ENCODE results near the gene PPHLN1. TPM values are rescaled to one million over a fixed set of nuclear protein-coding genes. Genes with fewer than 3 reads are reported as not detected.

PPHLN1 gene

GRCh38 chr12:42484996-42485395 is 159.0 kb downstream of the PPHLN1 start:
- DNase-seq, result no peak
- no peak overlapping the region for H4K5ac ChIP-seq (ENCODE audit: low read length)
- H4K8ac ChIP-seq (ENCODE audit: low read depth, low read length), result no peak overlapping the region
- H2BK120ac ChIP-seq (ENCODE audit: low read depth, low read length), result no peak overlapping the region
- H3K36me3 ChIP-seq (ENCODE audit: control insufficient read depth, insufficient read depth, low read length), result no peaks in the 10 kb centered on the region
- H3K4me2 ChIP-seq (ENCODE audit: low read length), result no peak overlapping the region
- peaks cover 5% of the 10 kb centered on the region for H3K79me1 ChIP-seq (ENCODE audit: low read length)
- H3K4me3 ChIP-seq (ENCODE audit: low read length), result no peak overlapping the region
- H3K56ac ChIP-seq (ENCODE audit: low read length), result no peak overlapping the region
- H3K9ac ChIP-seq (ENCODE audit: low read length), result no peak overlapping the region
- H2BK15ac ChIP-seq (replicated peaks; ENCODE audit: low read depth), result no peak overlapping the region
- H3K23ac ChIP-seq (ENCODE audit: low read length), result no peak overlapping the region
- peaks cover 23% of the 10 kb centered on the region for H3K4me1 ChIP-seq (ENCODE audit: control insufficient read depth, low read depth, low read length)
- H3K18ac ChIP-seq (ENCODE audit: low read length), result no peak overlapping the region
- no peak overlapping the region for H3K4ac ChIP-seq (ENCODE audit: low read depth, low read length)
- peaks cover 5% of the 10 kb centered on the region for H3K79me2 ChIP-seq (ENCODE audit: control insufficient read depth, insufficient read depth, low read length)
- no CpG with 5 or more reads among the region's 3 CpGs for WGBS (ENCODE audit: extremely low coverage, insufficient coverage, low lambda C conversion rate)
- no peak overlapping the region for H2BK5ac ChIP-seq (ENCODE audit: low read length)
- H2AK5ac ChIP-seq (ENCODE audit: low read length), result no peak overlapping the region
- H3K27me3 ChIP-seq (ENCODE audit: insufficient read depth, low read length, poor library complexity), result peaks cover 11% of the 10 kb centered on the region
- no peak overlapping the region for H3K27ac ChIP-seq (ENCODE audit: low read depth, low read length)

GRCh38 chr12:42485823-42486222 is 159.9 kb downstream of the PPHLN1 start:
- Histone ChIP-seq H3K9ac (ENCODE audit: low read length) (no peak overlapping the region), H3K4ac (ENCODE audit: low read depth, low read length) (no peak overlapping the region), H3K56ac (ENCODE audit: low read length) (no peak overlapping the region), H2AK5ac (ENCODE audit: low read length) (no peak overlapping the region), H3K4me1 (ENCODE audit: control insufficient read depth, low read depth, low read length) (peaks cover 23% of the 10 kb centered on the region), H4K5ac (ENCODE audit: low read length) (no peak overlapping the region), H2BK5ac (ENCODE audit: low read length) (no peak overlapping the region), H3K79me1 (ENCODE audit: low read length) (peaks cover 5% of the 10 kb centered on the region), H3K23ac (ENCODE audit: low read length) (no peak overlapping the region), H3K27me3 (ENCODE audit: insufficient read depth, low read length, poor library complexity) (peaks cover 11% of the 10 kb centered on the region), H3K18ac (ENCODE audit: low read length) (no peak overlapping the region), H2BK15ac (replicated peaks; ENCODE audit: low read depth) (no peak overlapping the region), H3K27ac (ENCODE audit: low read depth, low read length) (no peak overlapping the region), H3K4me2 (ENCODE audit: low read length) (no peak overlapping the region), H3K4me3 (ENCODE audit: low read length) (no peak overlapping the region), H3K36me3 (ENCODE audit: control insufficient read depth, insufficient read depth, low read length) (no peaks in the 10 kb centered on the region), H2BK120ac (ENCODE audit: low read depth, low read length) (no peak overlapping the region), H3K79me2 (ENCODE audit: control insufficient read depth, insufficient read depth, low read length) (peaks cover 4% of the 10 kb centered on the region), H4K8ac (ENCODE audit: low read depth, low read length) (no peak overlapping the region)
- no CpG with 5 or more reads among the region's 3 CpGs for WGBS (ENCODE audit: extremely low coverage, insufficient coverage, low lambda C conversion rate)
- peak; percentile 40 for DNase-seq

GRCh38 chr12:42486407-42486806 is 160.4 kb downstream of the PPHLN1 start:
- Histone ChIP-seq H3K4me1 (ENCODE audit: control insufficient read depth, low read depth, low read length) (peaks cover 21% of the 10 kb centered on the region), H3K27me3 (ENCODE audit: insufficient read depth, low read length, poor library complexity) (peaks cover 11% of the 10 kb centered on the region), H2BK15ac (replicated peaks; ENCODE audit: low read depth) (no peak overlapping the region), H3K4ac (ENCODE audit: low read depth, low read length) (no peak overlapping the region), H3K18ac (ENCODE audit: low read length) (no peak overlapping the region), H3K9ac (ENCODE audit: low read length) (no peak overlapping the region), H3K23ac (ENCODE audit: low read length) (no peak overlapping the region), H4K5ac (ENCODE audit: low read length) (no peak overlapping the region), H3K27ac (ENCODE audit: low read depth, low read length) (no peak overlapping the region), H3K79me2 (ENCODE audit: control insufficient read depth, insufficient read depth, low read length) (peaks cover 4% of the 10 kb centered on the region), H3K4me3 (ENCODE audit: low read length) (no peak overlapping the region), H3K56ac (ENCODE audit: low read length) (no peak overlapping the region), H2BK5ac (ENCODE audit: low read length) (no peak overlapping the region), H3K4me2 (ENCODE audit: low read length) (no peak overlapping the region), H2BK120ac (ENCODE audit: low read depth, low read length) (no peak overlapping the region), H3K79me1 (ENCODE audit: low read length) (peaks cover 5% of the 10 kb centered on the region), H2AK5ac (ENCODE audit: low read length) (no peak overlapping the region), H4K8ac (ENCODE audit: low read depth, low read length) (no peak overlapping the region), H3K36me3 (ENCODE audit: control insufficient read depth, insufficient read depth, low read length) (no peaks in the 10 kb centered on the region)
- DNase-seq, result no peak
- WGBS (ENCODE audit: extremely low coverage, insufficient coverage, low lambda C conversion rate), result no CpG with 5 or more reads among the region's 2 CpGs

GRCh38 chr12:42490261-42490842 is 164.4 kb downstream of the PPHLN1 start:
- H3K4me1 ChIP-seq (ENCODE audit: control insufficient read depth, low read depth, low read length), result peaks cover 15% of the 10 kb centered on the region
- DNase-seq, result no peak
- H3K9ac ChIP-seq (ENCODE audit: low read length), result no peak overlapping the region
- no peaks in the 10 kb centered on the region for H3K79me1 ChIP-seq (ENCODE audit: low read length)
- no peak overlapping the region for H3K4ac ChIP-seq (ENCODE audit: low read depth, low read length)
- no peak overlapping the region for H3K27ac ChIP-seq (ENCODE audit: low read depth, low read length)
- H3K4me2 ChIP-seq (ENCODE audit: low read length), result no peak overlapping the region
- H3K4me3 ChIP-seq (ENCODE audit: low read length), result no peak overlapping the region
- H4K5ac ChIP-seq (ENCODE audit: low read length), result no peak overlapping the region
- H2BK120ac ChIP-seq (ENCODE audit: low read depth, low read length), result no peak overlapping the region
- no peak overlapping the region for H3K56ac ChIP-seq (ENCODE audit: low read length)
- no peak overlapping the region for H2BK15ac ChIP-seq (replicated peaks; ENCODE audit: low read depth)
- H2AK5ac ChIP-seq (ENCODE audit: low read length), result no peak overlapping the region
- no CpG with 5 or more reads among the region's 5 CpGs for WGBS (ENCODE audit: extremely low coverage, insufficient coverage, low lambda C conversion rate)
- peaks cover 6% of the 10 kb centered on the region for H3K27me3 ChIP-seq (ENCODE audit: insufficient read depth, low read length, poor library complexity)
- H3K18ac ChIP-seq (ENCODE audit: low read length), result no peak overlapping the region
- no peaks in the 10 kb centered on the region for H3K36me3 ChIP-seq (ENCODE audit: control insufficient read depth, insufficient read depth, low read length)
- no peak overlapping the region for H3K23ac ChIP-seq (ENCODE audit: low read length)
- no peak overlapping the region for H2BK5ac ChIP-seq (ENCODE audit: low read length)
- H4K8ac ChIP-seq (ENCODE audit: low read depth, low read length), result no peak overlapping the region
- H3K79me2 ChIP-seq (ENCODE audit: control insufficient read depth, insufficient read depth, low read length), result no peaks in the 10 kb centered on the region

Small RNAs within 50 kb of the gene (small RNA-seq; reads per million reads assigned to genes)
- 2.0 reads per million, percentile 16 among the genes with 10 or more reads in this experiment for gene MIR7851 (ENCODE audit: insufficient read depth)
- gene RF00019 (ENCODE audit: insufficient read depth), result not detected
- not detected for gene RF00090 (ENCODE audit: insufficient read depth)
- not detected for gene RNU6-249P (ENCODE audit: insufficient read depth)

All from mesendoderm (in vitro differentiated cells).